PC-9 (cell line): ENCODE measurements around the gene KCNJ15.

ENCODE experiments used
- EZH2 ChIP-seq: fragments of 200-600 bp; sonication (generic); IDR thresholded peaks from 2 replicates; pipeline ENCODE4 v1.8.0; 2017; ENCODE audit warnings: antibody characterized with exemption, low read depth
- TF ChIP-seq, protein P1 (sequence below): fragments of 200-600 bp; sonication (generic); conservative IDR thresholded peaks from 2 replicates; pipeline ENCODE4 v1.6.1; 2017; ENCODE audit warnings: mixed run types, antibody characterized with exemption, mild to moderate bottlenecking, moderate library complexity

DNA sequence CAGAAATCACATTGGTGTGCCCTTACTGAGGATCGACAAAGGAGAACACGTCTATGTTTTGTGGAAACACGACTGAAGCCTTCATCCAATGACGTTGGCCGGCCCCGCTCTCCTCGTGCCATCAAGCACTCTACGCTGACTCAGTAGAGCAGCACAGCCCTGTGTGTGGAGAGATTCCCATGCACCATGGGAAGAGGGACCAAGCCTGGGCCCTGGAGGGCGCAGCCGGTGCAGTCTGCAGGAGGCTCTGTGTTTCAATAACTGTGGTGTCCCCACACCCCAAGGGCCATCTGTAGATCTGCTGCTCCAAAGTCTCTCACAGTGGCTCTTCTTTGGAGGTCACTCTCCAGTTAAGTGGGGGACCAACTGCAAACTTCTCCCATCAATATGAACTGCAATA is 97.4 kb downstream of the KCNJ15 start:
- TF ChIP-seq, protein P1, sequence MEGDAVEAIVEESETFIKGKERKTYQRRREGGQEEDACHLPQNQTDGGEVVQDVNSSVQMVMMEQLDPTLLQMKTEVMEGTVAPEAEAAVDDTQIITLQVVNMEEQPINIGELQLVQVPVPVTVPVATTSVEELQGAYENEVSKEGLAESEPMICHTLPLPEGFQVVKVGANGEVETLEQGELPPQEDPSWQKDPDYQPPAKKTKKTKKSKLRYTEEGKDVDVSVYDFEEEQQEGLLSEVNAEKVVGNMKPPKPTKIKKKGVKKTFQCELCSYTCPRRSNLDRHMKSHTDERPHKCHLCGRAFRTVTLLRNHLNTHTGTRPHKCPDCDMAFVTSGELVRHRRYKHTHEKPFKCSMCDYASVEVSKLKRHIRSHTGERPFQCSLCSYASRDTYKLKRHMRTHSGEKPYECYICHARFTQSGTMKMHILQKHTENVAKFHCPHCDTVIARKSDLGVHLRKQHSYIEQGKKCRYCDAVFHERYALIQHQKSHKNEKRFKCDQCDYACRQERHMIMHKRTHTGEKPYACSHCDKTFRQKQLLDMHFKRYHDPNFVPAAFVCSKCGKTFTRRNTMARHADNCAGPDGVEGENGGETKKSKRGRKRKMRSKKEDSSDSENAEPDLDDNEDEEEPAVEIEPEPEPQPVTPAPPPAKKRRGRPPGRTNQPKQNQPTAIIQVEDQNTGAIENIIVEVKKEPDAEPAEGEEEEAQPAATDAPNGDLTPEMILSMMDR = no peak
- no peak for TF ChIP-seq EZH2
